ENCODE results near the gene NPBWR2. TPM values are rescaled to one million over a fixed set of nuclear protein-coding genes. Genes with fewer than 3 reads are reported as not detected.
A peak's percentile ranks its signal among the peaks of the same experiment; 100 is the strongest.

Gene NPBWR2

DNA sequence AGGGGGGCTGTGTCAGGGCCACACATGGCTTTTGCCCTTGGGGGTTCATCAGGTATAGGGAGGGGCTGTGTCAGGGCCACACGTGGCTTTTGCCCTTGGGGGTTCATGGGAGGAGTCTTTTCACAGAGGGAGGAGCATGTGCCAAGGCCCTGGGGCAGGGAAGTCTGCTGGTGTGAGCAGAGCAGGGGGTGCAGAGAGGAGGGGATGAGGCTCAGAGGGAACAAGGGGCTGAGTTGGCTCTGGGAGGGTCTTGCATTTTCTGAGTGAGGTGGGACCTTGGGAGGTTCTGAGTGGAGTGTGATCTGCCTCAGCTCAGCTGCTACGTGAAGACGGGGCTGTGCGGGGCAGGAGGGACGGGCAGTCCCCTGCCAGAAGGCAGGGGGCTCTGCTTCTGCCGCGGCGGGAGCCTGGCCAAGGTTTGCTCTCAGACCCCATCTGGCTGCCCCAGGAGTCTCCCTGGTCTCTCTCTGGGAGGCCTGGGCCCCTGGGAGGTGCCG is 51.9 kb downstream of the NPBWR2 start:
- Histone ChIP-seq H4K8ac (ENCODE audit: low read depth, low read length) (no peak overlapping the region), H3K27me3 (ENCODE audit: insufficient read depth, low read length, poor library complexity) (no peaks in the 10 kb centered on the region), H2AK5ac (ENCODE audit: low read length) (peak overlapping the region; percentile 82), H3K9ac (ENCODE audit: low read length) (no peak overlapping the region), H3K18ac (ENCODE audit: low read length) (peak overlapping the region; percentile 11), H3K4ac (ENCODE audit: low read depth, low read length) (no peak overlapping the region), H3K56ac (ENCODE audit: low read length) (peak overlapping the region; percentile 42), H3K4me3 (ENCODE audit: low read length) (no peak overlapping the region), H3K4me2 (ENCODE audit: low read length) (no peak overlapping the region), H4K5ac (ENCODE audit: low read length) (no peak overlapping the region), H3K36me3 (ENCODE audit: control insufficient read depth, insufficient read depth, low read length) (no peaks in the 10 kb centered on the region), H2BK15ac (replicated peaks; ENCODE audit: low read depth) (no peak overlapping the region), H2BK5ac (ENCODE audit: low read length) (no peak overlapping the region), H3K27ac (ENCODE audit: low read depth, low read length) (no peak overlapping the region), H3K79me1 (ENCODE audit: low read length) (no peaks in the 10 kb centered on the region), H3K79me2 (ENCODE audit: control insufficient read depth, insufficient read depth, low read length) (no peaks in the 10 kb centered on the region), H3K23ac (ENCODE audit: low read length) (no peak overlapping the region), H3K4me1 (ENCODE audit: control insufficient read depth, low read depth, low read length) (peaks cover 11% of the 10 kb centered on the region), H2BK120ac (ENCODE audit: low read depth, low read length) (no peak overlapping the region)
- DNase-seq: no peak
- no CpG with 5 or more reads among the region's 9 CpGs for WGBS (ENCODE audit: extremely low coverage, insufficient coverage, low lambda C conversion rate)

DNA sequence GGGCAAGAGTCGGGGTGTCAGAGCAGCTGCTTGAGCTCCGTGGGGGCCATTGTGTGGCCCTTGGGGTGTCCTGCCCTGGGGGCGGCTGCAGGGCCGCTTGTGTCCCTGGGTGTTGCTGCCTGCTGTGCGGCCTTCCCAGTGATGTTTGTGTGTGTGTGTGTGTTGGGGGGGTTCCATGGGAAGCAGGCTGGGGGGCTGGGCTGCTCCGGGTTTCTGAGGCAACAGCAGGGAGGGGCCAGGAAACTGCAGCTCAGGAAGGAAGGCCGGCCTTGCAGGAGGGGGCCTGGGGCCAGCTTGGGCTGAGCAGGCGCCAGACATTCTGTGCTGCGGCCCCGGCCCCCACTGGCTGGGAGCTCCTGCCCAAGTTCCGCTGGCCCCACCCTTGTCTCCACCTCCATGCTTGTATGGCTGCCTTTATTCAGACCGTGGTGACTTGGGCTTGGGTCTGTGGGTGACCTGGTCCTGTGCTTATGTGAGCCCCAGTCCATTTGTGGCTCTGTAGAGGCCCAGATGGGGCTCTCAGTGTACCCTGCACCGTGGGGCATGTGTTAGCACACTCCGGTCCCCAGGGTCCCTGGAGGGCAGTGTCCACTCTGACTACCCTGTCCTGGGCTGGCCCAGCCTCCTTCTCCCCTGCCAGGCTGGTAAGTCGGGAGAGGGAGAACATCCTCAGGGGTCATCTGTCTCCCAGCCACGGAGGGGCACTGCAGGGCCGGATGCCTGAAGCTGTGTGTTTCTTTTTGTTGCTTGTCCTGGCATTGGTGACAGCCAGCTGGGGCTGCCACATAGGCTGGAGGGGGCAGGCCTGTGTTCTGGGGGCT is 53.3 kb downstream of the NPBWR2 start:
- no peak overlapping the region for H2BK120ac ChIP-seq (ENCODE audit: low read depth, low read length)
- peak overlapping the region; percentile 91 for H3K56ac ChIP-seq (ENCODE audit: low read length)
- peak; percentile 86 for DNase-seq
- no peak overlapping the region for H3K4me3 ChIP-seq (ENCODE audit: low read length)
- peaks cover 11% of the 10 kb centered on the region for H3K4me1 ChIP-seq (ENCODE audit: control insufficient read depth, low read depth, low read length)
- peak overlapping the region; percentile 66 for H3K23ac ChIP-seq (ENCODE audit: low read length)
- no peak overlapping the region for H4K8ac ChIP-seq (ENCODE audit: low read depth, low read length)
- H2AK5ac ChIP-seq (ENCODE audit: low read length): peak overlapping the region; percentile 98
- H3K18ac ChIP-seq (ENCODE audit: low read length): peak overlapping the region; percentile 47
- no peaks in the 10 kb centered on the region for H3K79me2 ChIP-seq (ENCODE audit: control insufficient read depth, insufficient read depth, low read length)
- H4K5ac ChIP-seq (ENCODE audit: low read length): no peak overlapping the region
- peaks cover 2% of the 10 kb centered on the region for H3K27me3 ChIP-seq (ENCODE audit: insufficient read depth, low read length, poor library complexity)
- peak overlapping the region; percentile 87 for H2BK5ac ChIP-seq (ENCODE audit: low read length)
- no peaks in the 10 kb centered on the region for H3K36me3 ChIP-seq (ENCODE audit: control insufficient read depth, insufficient read depth, low read length)
- no peak overlapping the region for H2BK15ac ChIP-seq (replicated peaks; ENCODE audit: low read depth)
- H3K79me1 ChIP-seq (ENCODE audit: low read length): no peaks in the 10 kb centered on the region
- WGBS (ENCODE audit: extremely low coverage, insufficient coverage, low lambda C conversion rate): no CpG with 5 or more reads among the region's 17 CpGs
- peak overlapping the region; percentile 65 for H3K27ac ChIP-seq (ENCODE audit: low read depth, low read length)
- H3K4me2 ChIP-seq (ENCODE audit: low read length): peak overlapping the region; percentile 22
- H3K4ac ChIP-seq (ENCODE audit: low read depth, low read length): peak overlapping the region; percentile 50
- peak overlapping the region; percentile 64 for H3K9ac ChIP-seq (ENCODE audit: low read length)

Small RNA genes within 50 kb of the gene (small RNA-seq; reads per million reads assigned to genes)
- gene AL355803.1 (ENCODE audit: insufficient read depth): not detected
- not detected for gene MIR6813 (ENCODE audit: insufficient read depth)
